Myocyte (in vitro differentiated cells): ENCODE results near the gene PIKFYVE. TPM values are rescaled to one million over a fixed set of nuclear protein-coding genes. Genes with fewer than 3 reads are reported as not detected.
A peak's percentile ranks its signal among the peaks of the same experiment; 100 is the strongest.
"Not testable (repeated sequence)": the region's sequence is repeated elsewhere in the genome, so short reads cannot be mapped to it uniquely, and the experiment has no call there.

ENCODE experiments used
- DNase-seq: peaks from one replicate; pipeline ENCODE4 v3.0.0-alpha.2; 2012; ENCODE audit warnings: low read depth
- total RNA-seq: library from RNA; depleted of rRNA; stranded (reverse); fragments of >200 nt; gene quantifications from 2 replicates; pipeline ENCODE4 v1.2.3, GENCODE V29; 2014

The PIKFYVE gene
- total RNA-seq, 1 donor from 2014 or later, result 24.2 TPM

- DNase-seq, result peak; percentile 86
These were observed 11.8 kb upstream of the PIKFYVE start for GRCh38 chr2:208254118-208254870.

- DNase-seq, result peak; percentile 99
These were observed 11.0 kb upstream of the PIKFYVE start, which contains the start of gene IDH1 for GRCh38 chr2:208254871-208255556. Gene IDH1, minus strand, starts transcription at chr2:208255071. Its CDS starts 3,520 bp downstream, at chr2:208251551.

GRCh38 chr2:208255557-208256106 lies 10.4 kb upstream of the PIKFYVE start:
- no peak for DNase-seq

GRCh38 chr2:208256192-208256782 lies 9.8 kb upstream of the PIKFYVE start:
- no peak for DNase-seq

GRCh38 chr2:208256849-208257813 lies 8.9 kb upstream of the PIKFYVE start:
- DNase-seq, result not testable (repeated sequence)

GRCh38 chr2:208265371-208265800 lies 669 bp upstream of the PIKFYVE start:
- no peak for DNase-seq

- no peak for DNase-seq
These were observed 468 bp downstream of the PIKFYVE start for GRCh38 chr2:208266553-208266893.

GRCh38 chr2:208266936-208267335 lies 881 bp downstream of the PIKFYVE start:
- DNase-seq, result no peak

GRCh38 chr2:208267526-208267925 lies 1.5 kb downstream of the PIKFYVE start:
- not testable (repeated sequence) for DNase-seq

- no peak for DNase-seq
These were observed 2.3 kb downstream of the PIKFYVE start for GRCh38 chr2:208268156-208268952.

- no peak for DNase-seq
These were observed 3.0 kb downstream of the PIKFYVE start for GRCh38 chr2:208269091-208269490.

- no peak for DNase-seq
These were observed 8.7 kb downstream of the PIKFYVE start for GRCh38 chr2:208274748-208275147.

- DNase-seq, result no peak
These were observed 12.5 kb downstream of the PIKFYVE start for GRCh38 chr2:208278549-208278948.

GRCh38 chr2:208279236-208279635 lies 13.2 kb downstream of the PIKFYVE start:
- no peak for DNase-seq

GRCh38 chr2:208280234-208280633 lies 14.2 kb downstream of the PIKFYVE start:
- DNase-seq, result no peak

GRCh38 chr2:208280933-208281332 lies 14.9 kb downstream of the PIKFYVE start:
- DNase-seq, result peak; percentile 44

- DNase-seq, result peak; percentile 48
These were observed 19.8 kb downstream of the PIKFYVE start for GRCh38 chr2:208285853-208286252.

- no peak for DNase-seq
These were observed 28.5 kb downstream of the PIKFYVE start for GRCh38 chr2:208294482-208295024.

- DNase-seq, result no peak
These were observed 29.8 kb downstream of the PIKFYVE start for GRCh38 chr2:208295834-208296233.

GRCh38 chr2:208296610-208297009 lies 30.6 kb downstream of the PIKFYVE start:
- DNase-seq, result no peak
